Sigmoid colon (tissue), 7 donors: ENCODE data around the gene TREML2. TPM values are rescaled to one million over a fixed set of nuclear protein-coding genes. Genes with fewer than 3 reads are reported as not detected.

Source experiments
- DNase-seq: peaks from one replicate; pipeline ENCODE4 v3.0.0-alpha.2; 2019
- H3K27ac ChIP-seq, 4 donors: fragments of 200-600 bp; sonication (generic); one replicate each; pipeline ENCODE4 v1.5.1; 2016 to 2019; ENCODE audit warnings: mild to moderate bottlenecking in 1 of 4
- H3K27me3 ChIP-seq, 3 donors: fragments of 200-600 bp; sonication (generic); one replicate each; pipeline ENCODE4 v1.5.1; 2019; ENCODE audit warnings: mild to moderate bottlenecking in 1 of 3
- H3K36me3 ChIP-seq, 4 donors: fragments of 200-600 bp; sonication (generic); one replicate each; pipeline ENCODE4 v1.5.1; 2016 to 2019
- H3K4me1 ChIP-seq, 4 donors: fragments of 200-600 bp; sonication (generic); one replicate each; pipeline ENCODE4 v1.5.1; 2017 to 2019
- H3K4me3 ChIP-seq, 4 donors: fragments of 200-600 bp; sonication (generic); one replicate each; pipeline ENCODE4 v1.5.1; 2017 to 2019; ENCODE audit warnings: mild to moderate bottlenecking in 2 of 4, moderate library complexity in 1 of 4
- H3K9me3 ChIP-seq, 4 donors: fragments of 200-600 bp in 3 of 4; sonication (generic) in 3 of 4; one replicate each; pipeline versions ENCODE4 v1.5.1 to v1.6.1; 2013 to 2019
- EP300 ChIP-seq, 4 donors: sonication (generic); formaldehyde crosslinking; IDR thresholded peaks; one replicate each; pipeline ENCODE4 v1.6.1; 2017; ENCODE audit warnings: antibody characterized with exemption in 4 of 4
- POLR2A ChIP-seq, 2 donors: fragments of 450-650 bp; IDR thresholded peaks; one replicate each; pipeline ENCODE4 v1.6.1; 2016; ENCODE audit warnings: antibody characterized with exemption in 2 of 2, mild to moderate bottlenecking in 2 of 2, moderate library complexity in 2 of 2
- POLR2AphosphoS5 ChIP-seq, 4 donors: sonication (generic); formaldehyde crosslinking; IDR thresholded peaks; one replicate each; pipeline ENCODE4 v1.6.1; 2017; ENCODE audit warnings: antibody characterized with exemption in 4 of 4
- WGBS, 2 donors: extraction: QIAGEN DNeasy Blood & Tissue Kit; methylation state at CpG; one replicate each; pipeline ENCODE4 v1.1.7; 2013; 5-methylcytosine and 5-hydroxymethylcytosine counted together
- intact Hi-C: fragments of 100-400 bp; cut with DNase I; formaldehyde crosslinking; loops from one replicate; pipeline ENCODE4 v1.15.1; 2023
- polyA plus RNA-seq, 3 donors: library from polyadenylated mRNA; stranded (reverse); fragments of 200-250 nt; gene quantifications; one replicate each; pipeline ENCODE4 v1.2.3, GENCODE V29; 2013
- total RNA-seq, 4 donors: library from RNA; depleted of rRNA; stranded (reverse); fragments of >200 nt; gene quantifications; one replicate each; pipeline ENCODE4 v1.1.0, GENCODE V29; 2016
- TF ChIP-seq, protein P1 (sequence below), 4 experiments: fragments of 450-650 bp in 3 of 4; fragments of 200-600 bp in 1 of 4; IDR thresholded peaks; one replicate each; pipeline ENCODE4 v1.5.1; 2016 to 2019; ENCODE audit warnings: antibody characterized with exemption in 4 of 4, mild to moderate bottlenecking in 3 of 4, moderate library complexity in 2 of 4
- donor health status: healthy with polysubstance abuse.
- donor health status: Bipolar disorder and iron deficiency.
- donor health status: healthy.

The TREML2 gene
- total and polyA plus RNA-seq, 7 donors: 3.7 TPM; not detected in 6

DNA sequence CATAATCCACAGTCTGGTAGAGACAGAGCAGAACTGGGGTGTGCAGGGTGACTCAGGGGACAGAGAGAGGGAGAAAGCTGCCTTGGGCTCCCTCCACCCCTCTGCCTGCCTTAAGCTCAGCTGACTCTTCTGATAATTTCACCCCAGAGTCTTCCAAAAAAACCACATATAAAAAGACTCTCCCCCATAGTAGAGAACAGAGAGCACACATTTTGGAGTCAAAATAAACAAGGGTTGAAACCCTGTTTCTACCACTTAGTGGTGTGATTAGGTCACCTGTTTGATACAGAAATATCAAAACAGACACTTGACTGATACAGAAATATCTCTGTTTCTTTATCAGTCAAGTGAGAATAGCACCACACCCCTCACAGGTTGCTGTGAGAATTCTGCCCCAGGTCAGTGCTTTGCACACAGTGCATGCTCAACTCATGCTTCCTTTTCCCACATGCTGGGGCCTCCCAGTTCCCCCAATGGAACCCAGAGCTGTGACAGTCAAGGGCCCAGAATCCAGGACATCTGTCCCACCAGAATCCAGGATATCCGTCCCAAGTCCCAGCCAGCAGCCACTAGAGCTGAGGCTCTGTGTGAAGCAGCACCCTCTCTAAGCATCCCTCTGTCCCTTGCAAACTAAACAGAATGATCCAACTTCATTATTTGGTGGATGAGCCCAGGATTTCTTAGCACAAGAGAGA is 1.2 kb downstream of the TREML2 start:
- no peaks in the 10 kb centered on the region for H3K36me3 ChIP-seq
- intact Hi-C loops: no loop called here

DNA sequence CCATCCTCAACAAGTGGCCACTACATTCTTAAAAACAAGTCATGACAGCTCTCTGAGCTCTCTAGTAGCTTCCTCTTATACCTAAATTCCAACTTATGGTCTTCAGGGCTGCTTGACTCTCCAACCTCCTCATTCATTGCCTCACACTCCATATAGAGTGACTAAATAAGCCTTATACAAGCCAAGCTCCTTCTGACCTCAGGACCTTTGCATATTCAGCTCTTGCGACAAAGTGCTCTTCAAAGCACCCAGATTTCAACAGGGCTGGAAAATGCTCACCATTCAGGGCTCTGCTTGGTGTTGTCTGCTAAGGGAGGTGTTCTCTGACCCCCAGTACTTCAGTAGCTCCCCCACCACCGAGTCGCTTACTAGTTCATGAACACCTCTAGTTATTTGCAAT is 3.7 kb downstream of the TREML2 start:
- H3K4me1 ChIP-seq: no peaks in the 10 kb centered on the region
- intact Hi-C loops: no loop called here
- H3K27me3 ChIP-seq: peaks cover 0 to 10% (median 0%) of the 10 kb centered on the region in 3 donors
- no peaks in the 10 kb centered on the region for H3K36me3 ChIP-seq
- no peak overlapping the region for H3K4me3 ChIP-seq
- H3K27ac ChIP-seq: no peak overlapping the region
- no peak for TF ChIP-seq POLR2A (IDR thresholded peaks at IDR 0.05)
- TF ChIP-seq POLR2AphosphoS5 (IDR thresholded peaks at IDR 0.05): no peak
- no peak for TF ChIP-seq EP300 (IDR thresholded peaks at IDR 0.05)
- TF ChIP-seq, protein P1, sequence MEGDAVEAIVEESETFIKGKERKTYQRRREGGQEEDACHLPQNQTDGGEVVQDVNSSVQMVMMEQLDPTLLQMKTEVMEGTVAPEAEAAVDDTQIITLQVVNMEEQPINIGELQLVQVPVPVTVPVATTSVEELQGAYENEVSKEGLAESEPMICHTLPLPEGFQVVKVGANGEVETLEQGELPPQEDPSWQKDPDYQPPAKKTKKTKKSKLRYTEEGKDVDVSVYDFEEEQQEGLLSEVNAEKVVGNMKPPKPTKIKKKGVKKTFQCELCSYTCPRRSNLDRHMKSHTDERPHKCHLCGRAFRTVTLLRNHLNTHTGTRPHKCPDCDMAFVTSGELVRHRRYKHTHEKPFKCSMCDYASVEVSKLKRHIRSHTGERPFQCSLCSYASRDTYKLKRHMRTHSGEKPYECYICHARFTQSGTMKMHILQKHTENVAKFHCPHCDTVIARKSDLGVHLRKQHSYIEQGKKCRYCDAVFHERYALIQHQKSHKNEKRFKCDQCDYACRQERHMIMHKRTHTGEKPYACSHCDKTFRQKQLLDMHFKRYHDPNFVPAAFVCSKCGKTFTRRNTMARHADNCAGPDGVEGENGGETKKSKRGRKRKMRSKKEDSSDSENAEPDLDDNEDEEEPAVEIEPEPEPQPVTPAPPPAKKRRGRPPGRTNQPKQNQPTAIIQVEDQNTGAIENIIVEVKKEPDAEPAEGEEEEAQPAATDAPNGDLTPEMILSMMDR (IDR thresholded peaks at IDR 0.05): no peak
- no peaks in the 10 kb centered on the region for H3K9me3 ChIP-seq
- DNase-seq: no peak
- WGBS, 2 donors: 95% methylated on average over 3 of the region's 3 CpGs

More for the DNA sequence above, 1.2 kb downstream of the TREML2 start:
- Histone ChIP-seq H3K4me3 (no peak overlapping the region), H3K9me3 (no peaks in the 10 kb centered on the region), H3K27ac (no peak overlapping the region), H3K4me1 (no peaks in the 10 kb centered on the region), H3K27me3 (peaks cover 0 to under 1% (median 0%) of the 10 kb centered on the region in 3 donors)
- WGBS, 2 donors: 75 to 93% methylated on average over 1 of the region's 1 CpG
- TF ChIP-seq EP300 (IDR thresholded peaks at IDR 0.05) (no peak), POLR2A (IDR thresholded peaks at IDR 0.05) (no peak), POLR2AphosphoS5 (IDR thresholded peaks at IDR 0.05) (no peak)
- TF ChIP-seq, protein P1 (IDR thresholded peaks at IDR 0.05): no peak
- no peak for DNase-seq

DNA sequence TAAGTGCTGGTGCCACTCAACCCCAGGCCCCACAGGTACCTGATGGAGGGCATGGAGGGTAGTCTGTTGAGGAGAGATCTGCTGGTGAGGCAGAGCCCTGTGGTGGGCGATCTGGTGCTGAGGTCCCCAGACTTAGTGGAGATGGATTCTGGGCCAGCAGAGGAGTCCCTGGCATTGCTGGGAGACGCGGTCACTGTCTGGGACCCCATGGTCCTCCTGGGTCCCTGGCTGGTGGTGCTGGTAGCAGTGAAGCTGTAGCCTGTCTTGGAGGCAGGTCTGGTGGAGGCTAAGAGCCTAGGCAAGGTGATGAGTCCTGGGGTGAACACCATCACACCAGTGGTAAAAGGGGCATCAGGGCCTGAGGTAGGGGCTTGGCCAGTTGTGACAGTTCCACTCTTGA is 6.6 kb downstream of the TREML2 start:
- intact Hi-C loops: no loop called here
- no peak for DNase-seq
- TF ChIP-seq, protein P1 (IDR thresholded peaks at IDR 0.05): no peak
- no peak for TF ChIP-seq POLR2A (IDR thresholded peaks at IDR 0.05)
- TF ChIP-seq POLR2AphosphoS5 (IDR thresholded peaks at IDR 0.05): no peak
- TF ChIP-seq EP300 (IDR thresholded peaks at IDR 0.05): no peak
- H3K4me1 ChIP-seq: no peaks in the 10 kb centered on the region
- WGBS, 2 donors: 93 to 95% methylated on average over 3 of the region's 3 CpGs
- peaks cover 0 to 17% (median 0%) of the 10 kb centered on the region in 3 donors for H3K27me3 ChIP-seq
- no peak overlapping the region for H3K4me3 ChIP-seq
- peaks cover 0 to 7% (median 2%) of the 10 kb centered on the region in 4 donors for H3K9me3 ChIP-seq
- H3K36me3 ChIP-seq: no peaks in the 10 kb centered on the region
- H3K27ac ChIP-seq: no peak overlapping the region

DNA sequence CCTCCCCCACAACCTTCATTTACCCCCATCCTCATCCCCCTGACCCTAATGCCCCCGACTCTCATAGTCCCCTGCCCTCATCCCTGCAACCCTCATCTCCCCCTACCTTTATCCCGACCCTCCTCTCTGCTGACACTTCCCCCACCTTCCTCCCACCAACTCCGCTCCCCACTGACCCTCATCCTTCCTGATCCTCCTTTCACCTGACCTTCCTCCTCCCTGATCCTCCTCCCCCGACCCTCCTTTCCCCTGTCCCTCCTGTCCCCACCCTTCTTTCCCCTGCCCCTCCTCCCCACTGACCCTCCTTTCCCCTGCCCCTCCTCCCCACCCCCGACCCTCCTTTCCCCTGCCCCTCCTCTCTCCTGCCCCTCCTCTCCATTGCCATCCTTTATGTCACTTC is 7.1 kb downstream of the TREML2 start:
- Histone ChIP-seq H3K4me1 (no peaks in the 10 kb centered on the region), H3K27ac (no peak overlapping the region), H3K27me3 (peaks cover 0 to 17% (median 0%) of the 10 kb centered on the region in 3 donors), H3K9me3 (peaks cover 0 to 7% (median 2%) of the 10 kb centered on the region in 4 donors), H3K4me3 (no peak overlapping the region), H3K36me3 (no peaks in the 10 kb centered on the region)
- no peak for DNase-seq
- TF ChIP-seq POLR2AphosphoS5 (IDR thresholded peaks at IDR 0.05) (no peak), EP300 (IDR thresholded peaks at IDR 0.05) (no peak), POLR2A (IDR thresholded peaks at IDR 0.05) (no peak)
- TF ChIP-seq, protein P1 (IDR thresholded peaks at IDR 0.05): no peak
- 43 to 69% methylated on average over 5 of the region's 5 CpGs for WGBS, 2 donors
- intact Hi-C loops: no loop called here
